SH-SY5Y (cell line): ENCODE results near the gene COPE.

Source experiments
- GATA2 ChIP-seq: IDR thresholded peaks from 2 replicates; pipeline ENCODE4 v1.6.1; 2011; ENCODE audit warnings: mild to moderate bottlenecking, low read depth, low read length
- GATA3 ChIP-seq: IDR thresholded peaks from 2 replicates; pipeline ENCODE4 v1.6.1; 2011; ENCODE audit warnings: low read depth, mild to moderate bottlenecking, low read length, moderate library complexity

- TF ChIP-seq GATA2 (no peak), GATA3 (no peak)
These were observed 42.3 kb downstream of the COPE start for GRCh38 chr19:18876865-18877264.
